SW480 (cell line): Measurements from ENCODE around the gene CCL4.
"Not testable (repeated sequence)": the region's sequence is repeated elsewhere in the genome, so short reads cannot be mapped to it uniquely, and the experiment has no call there.

Experiments
- DNase-seq: peaks from one replicate; pipeline ENCODE4 v3.0.0-alpha.2; 2016; ENCODE audit warnings: low spot score

The CCL4 gene

GRCh38 chr17:36103401-36103975, at the start of gene CCL4:
Gene CCL4 (plus strand): TSS chr17:36103827. CDS start chr17:36103906, 79 bp downstream.
- not testable (repeated sequence) for DNase-seq

DNA sequence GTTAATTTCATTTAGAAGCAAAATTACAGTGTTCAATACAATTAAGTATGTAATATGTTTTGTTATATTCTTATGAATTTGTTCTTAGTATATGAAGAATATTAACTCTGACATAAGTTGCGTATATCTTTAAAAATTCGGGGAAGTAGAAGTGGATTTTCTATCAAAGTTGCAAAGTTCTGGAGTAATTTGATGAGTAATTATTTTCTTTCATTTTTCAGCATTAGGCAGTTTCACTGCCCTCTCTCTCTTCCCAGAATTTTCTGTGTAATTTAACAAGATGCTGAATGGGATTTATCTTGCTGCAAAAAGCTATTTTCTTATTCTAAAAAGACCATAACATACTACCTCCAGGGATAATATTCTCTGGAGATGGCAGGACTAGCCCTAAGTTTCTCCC, 48.5 kb upstream of the CCL4 start:
- DNase-seq: no peak

GRCh38 chr17:36055921-36056520, 47.6 kb upstream of the CCL4 start:
- DNase-seq: no peak

- DNase-seq: no peak
Observed at GRCh38 chr17:36057911-36058310, 45.7 kb upstream of the CCL4 start.

DNA sequence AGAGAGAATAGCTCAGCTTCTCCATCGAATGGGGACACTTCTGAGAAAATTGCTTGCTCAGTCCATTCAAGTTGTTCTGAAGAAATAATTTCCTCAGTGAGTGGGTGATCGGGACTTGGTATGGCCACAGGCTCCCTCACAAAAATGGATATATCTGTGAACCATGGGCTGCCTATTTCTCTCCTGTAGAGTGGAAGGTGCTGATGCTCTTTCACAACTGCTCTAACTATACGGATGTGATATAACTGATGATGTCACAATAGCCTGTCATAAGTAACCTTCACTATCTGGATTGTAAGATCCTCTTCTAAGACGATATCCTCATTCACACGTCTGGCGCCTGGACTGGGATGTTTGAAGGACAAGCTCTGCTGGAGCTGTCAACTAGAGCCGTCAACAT, 44.2 kb upstream of the CCL4 start:
- DNase-seq: no peak

- no peak for DNase-seq
Observed at GRCh38 chr17:36060816-36061215, 42.8 kb upstream of the CCL4 start.

- no peak for DNase-seq
Observed at GRCh38 chr17:36063786-36064541, 39.7 kb upstream of the CCL4 start, which contains the start of gene CCL18. Gene CCL18 (plus strand): TSS chr17:36064272. CDS start chr17:36064343, 71 bp downstream.

DNA sequence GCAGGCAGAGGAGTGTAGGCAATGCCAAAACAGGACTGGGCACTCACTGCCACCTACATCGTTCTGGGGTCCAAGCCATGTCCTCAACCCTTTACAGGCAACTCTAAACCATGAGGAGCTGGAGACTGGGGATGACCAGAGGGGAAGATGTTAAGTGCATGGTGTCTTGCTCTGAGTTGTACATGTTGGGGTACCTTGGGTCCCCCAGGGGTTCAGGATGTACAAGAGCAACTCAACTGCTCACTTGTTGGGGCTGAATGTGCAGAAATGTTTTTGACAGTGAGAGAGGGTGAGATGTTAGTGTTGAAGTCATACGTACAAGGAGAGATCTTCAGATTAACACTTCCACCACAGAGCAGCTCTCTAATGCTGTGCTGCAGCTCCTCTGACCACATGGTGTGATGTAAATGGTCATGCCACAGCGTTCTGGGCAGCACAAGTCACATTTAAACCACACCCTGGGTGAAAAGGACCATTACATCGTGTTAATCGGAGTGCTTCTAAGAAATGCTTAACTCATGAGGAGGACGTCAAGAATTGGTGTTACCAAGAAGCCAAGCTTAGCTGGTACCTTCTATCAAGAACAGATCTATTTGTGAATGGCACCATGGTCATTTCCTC, 37.2 kb upstream of the CCL4 start:
- DNase-seq: no peak

GRCh38 chr17:36068524-36068923, 35.1 kb upstream of the CCL4 start:
- DNase-seq: no peak

DNA sequence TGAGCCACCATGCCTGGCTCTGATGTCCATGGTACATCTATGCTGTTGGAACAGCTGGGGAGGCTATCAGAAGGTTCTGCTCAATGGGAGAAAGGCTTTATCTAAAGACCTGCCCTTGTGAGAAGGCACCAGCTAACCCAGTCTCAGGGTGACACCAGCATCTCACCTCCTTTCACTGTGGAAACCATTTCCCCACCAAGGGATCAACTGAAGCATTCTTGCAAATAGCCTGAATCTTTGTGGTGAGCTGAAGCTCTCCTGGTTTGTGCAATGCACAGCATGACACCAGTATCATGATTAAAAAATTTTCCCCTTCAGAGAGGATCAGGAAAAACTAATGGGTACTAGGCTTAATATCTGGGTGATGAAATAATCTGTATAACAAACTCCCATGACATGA, 34.5 kb upstream of the CCL4 start:
- DNase-seq: no peak

- DNase-seq: no peak
Observed at GRCh38 chr17:36070427-36070826, 33.2 kb upstream of the CCL4 start.

- no peak for DNase-seq
Observed at GRCh38 chr17:36071751-36072150, 31.9 kb upstream of the CCL4 start.

DNA sequence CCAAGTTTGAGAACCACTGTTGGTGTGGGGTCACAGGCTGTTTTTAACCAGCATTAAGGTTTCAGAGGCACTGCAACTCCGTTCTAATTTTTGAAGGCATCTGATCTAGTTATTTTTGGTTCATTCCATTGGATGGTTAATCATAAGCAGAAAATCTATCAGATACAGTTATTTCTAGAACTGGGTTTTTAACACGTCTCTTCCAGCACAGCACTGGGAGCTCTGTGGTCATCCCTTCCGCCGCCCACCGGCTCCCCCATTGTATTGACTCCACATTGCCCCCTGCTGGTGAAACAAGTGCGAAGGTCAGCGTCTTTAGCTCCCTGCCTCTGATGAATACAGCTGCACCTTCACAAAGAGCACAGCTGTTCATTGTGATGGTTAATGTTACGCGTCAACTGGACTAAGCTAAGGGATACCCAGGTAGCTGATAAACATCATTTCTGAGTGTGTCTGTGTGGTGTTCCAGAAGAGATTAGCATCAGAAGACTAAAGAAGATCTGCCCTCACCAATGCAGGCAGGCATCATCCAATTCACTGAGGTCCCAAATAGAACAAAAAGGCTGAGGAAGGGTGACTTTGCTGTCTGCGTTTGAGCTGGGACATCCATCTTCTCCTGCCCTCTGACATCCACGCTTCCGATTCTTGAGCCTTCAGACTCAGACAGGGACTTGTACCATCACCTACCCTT, 31.1 kb upstream of the CCL4 start:
- DNase-seq: peak; percentile 29

DNA sequence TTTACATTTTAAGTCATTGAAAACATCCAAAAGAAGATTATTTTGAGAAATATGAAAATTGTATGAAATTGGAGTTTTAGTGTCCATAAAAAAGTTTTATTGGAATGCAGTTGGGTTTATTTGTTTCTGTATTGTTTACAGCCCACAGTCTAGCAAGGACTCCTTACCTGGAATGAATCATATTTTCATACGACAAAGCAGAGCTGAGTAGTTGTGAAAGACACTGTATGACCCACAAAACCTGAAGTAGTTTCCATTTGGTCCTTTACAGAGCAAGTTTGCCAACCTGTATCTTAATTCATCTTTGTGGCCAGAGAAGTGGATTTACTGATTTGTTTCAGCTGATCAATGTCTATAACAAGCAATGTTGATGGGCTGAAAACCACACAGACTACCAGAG, 29.3 kb upstream of the CCL4 start:
- DNase-seq: no peak

DNA sequence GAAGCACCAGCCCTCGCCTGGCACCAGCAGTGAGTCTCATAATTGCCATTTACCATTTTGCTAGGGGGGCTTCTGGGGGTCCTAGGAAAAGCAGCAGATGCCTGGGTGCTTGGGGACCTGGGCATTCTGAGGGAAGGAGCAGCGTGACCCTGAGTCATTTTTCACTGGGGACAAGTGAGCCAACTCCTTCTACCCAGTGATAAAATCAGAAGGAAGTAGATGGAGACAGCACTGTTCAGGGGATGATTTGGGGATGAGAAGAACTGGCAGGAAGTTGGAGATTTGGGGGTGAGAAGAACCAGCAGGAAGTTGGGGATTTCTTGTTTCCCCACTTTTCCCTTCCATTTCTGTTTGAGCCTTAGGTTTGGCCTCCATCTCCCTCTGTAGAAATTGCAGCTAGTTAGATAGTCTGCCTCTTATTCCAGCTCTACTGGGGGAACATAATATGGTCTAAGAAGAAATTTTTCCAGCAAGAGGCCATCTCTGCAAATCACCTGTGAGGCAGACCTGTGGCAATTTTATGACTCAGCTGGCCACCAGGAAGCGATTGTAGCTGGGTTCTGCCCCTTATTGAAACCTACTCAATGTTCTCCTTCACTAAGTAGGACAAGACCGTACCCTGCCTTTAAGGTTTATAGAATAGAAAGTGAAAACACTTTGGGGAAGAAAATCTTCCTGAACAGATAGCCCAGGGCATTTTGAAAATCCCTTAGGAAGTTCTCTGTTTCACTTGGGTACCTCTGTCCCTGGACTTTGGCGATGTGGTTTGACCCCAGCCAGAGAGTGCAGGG, 21.8 kb upstream of the CCL4 start:
- DNase-seq: not testable (repeated sequence)

DNA sequence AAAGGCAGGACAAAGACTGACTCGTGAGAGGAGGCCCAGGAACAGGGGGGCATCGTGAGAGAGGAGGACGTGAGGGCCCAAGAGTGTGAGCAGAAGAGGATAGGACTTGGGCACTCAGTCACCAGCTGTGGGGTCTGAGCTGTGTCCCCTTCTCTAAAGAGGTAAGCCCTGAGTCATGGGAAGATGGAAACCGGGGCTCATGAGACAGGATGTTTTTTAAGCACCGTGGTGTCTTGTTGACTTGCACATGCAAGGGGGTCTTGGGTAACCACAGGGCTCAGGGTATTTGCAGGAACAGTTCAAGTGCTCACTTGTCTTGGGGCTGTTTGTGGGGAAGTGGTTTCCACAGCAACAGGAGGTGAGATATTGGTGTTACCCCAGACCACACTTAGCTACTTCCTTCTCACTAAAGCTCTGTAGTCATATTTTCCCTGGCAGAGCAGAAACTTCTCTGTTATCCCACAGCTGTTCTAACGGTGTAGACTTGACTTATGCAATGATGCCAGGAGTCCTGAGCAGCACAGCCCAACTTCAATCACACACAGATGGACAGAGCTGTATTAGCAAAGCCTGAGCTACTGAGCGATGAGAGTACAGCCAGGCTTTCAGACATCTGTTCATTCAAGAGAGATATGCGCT, 21.0 kb upstream of the CCL4 start:
- DNase-seq: not testable (repeated sequence)

DNA sequence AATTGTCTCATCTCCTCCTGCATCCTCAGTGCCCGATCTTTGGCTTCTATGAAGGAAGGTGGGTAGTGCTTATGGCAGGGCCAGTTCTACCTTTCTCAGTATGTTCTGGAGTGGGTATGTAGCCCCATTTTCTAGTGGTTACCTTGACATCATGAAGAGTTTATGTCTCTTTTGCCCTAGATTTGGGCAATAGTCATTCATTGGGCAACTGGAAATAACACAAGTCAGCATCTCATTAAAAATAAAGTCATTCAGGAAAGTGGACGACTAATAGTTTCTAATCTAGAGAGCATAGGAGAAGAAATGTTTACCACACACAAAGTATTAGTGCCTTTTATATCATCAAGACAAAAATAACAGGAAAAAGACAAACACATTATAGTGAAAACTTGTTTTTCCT, 19.9 kb upstream of the CCL4 start:
- not testable (repeated sequence) for DNase-seq

GRCh38 chr17:36085765-36086164, 17.9 kb upstream of the CCL4 start:
- no peak for DNase-seq

GRCh38 chr17:36086791-36087190, 16.8 kb upstream of the CCL4 start:
- DNase-seq: no peak

DNA sequence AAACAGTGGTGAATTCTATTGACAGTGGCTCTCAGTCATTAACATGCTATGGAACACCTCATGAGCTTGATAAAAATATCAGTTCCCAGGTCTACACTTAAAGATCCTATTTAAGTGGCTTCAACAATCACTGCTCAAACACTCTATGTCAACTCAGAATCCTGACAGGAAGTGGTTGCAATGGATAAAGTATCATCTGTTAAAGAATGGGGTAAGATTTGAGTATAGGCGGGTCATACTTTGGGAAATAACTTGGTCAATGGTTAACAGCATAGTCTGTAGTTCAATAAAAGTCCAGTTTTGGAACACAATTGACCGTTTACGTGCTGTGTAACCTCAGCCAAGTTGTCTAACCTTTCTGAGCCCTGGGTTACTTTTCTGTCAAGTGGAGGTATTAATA, 16.2 kb upstream of the CCL4 start:
- DNase-seq: not testable (repeated sequence)
